Activated CD4-positive, alpha-beta memory T cell treated with anti-CD3 and anti-CD28 coated beads for 36 hours (primary cell): ENCODE data around the gene MKNK2. TPM values are rescaled to one million over a fixed set of nuclear protein-coding genes. Genes with fewer than 3 reads are reported as not detected.
A peak's percentile ranks its signal among the peaks of the same experiment; 100 is the strongest.

Experiments used
- CTCF ChIA-PET: fragments of 350-600 bp; sonication (Branson Sonifier 250); formaldehyde crosslinking; loops from one replicate; lab custom pipeline; 2021; ENCODE audit warnings: antibody characterized with exemption, inconsistent platforms; lab: Charles Lee
- POLR2A ChIA-PET: fragments of 350-600 bp; sonication (Branson Sonifier 250); formaldehyde crosslinking; loops from one replicate; lab custom pipeline; 2021; ENCODE audit warnings: antibody characterized with exemption; lab: Charles Lee
- DNase-seq: peaks from one replicate; pipeline ENCODE4 v3.0.0-alpha.2; 2020
- H3K27ac Mint-ChIP-seq: one replicate; pipeline ENCODE4 v1.8.0; 2021; ENCODE audit warnings: mixed read lengths
- H3K27me3 Mint-ChIP-seq: one replicate; pipeline ENCODE4 v1.8.0; 2021; ENCODE audit warnings: mixed read lengths
- H3K36me3 Mint-ChIP-seq: one replicate; pipeline ENCODE4 v1.8.0; 2021; ENCODE audit warnings: mixed read lengths
- H3K4me1 Mint-ChIP-seq: one replicate; pipeline ENCODE4 v1.8.0; 2021; ENCODE audit warnings: low read depth, mixed read lengths
- H3K4me3 Mint-ChIP-seq: one replicate; pipeline ENCODE4 v1.8.0; 2021; ENCODE audit warnings: mild to moderate bottlenecking, mixed read lengths
- H3K9me3 Mint-ChIP-seq: one replicate; pipeline ENCODE4 v1.8.0; 2021; ENCODE audit warnings: mixed read lengths
- intact Hi-C: fragments of 100-400 bp; cut with micrococcal nuclease; formaldehyde crosslinking; loops from one replicate; pipeline ENCODE4 v1.15.1; 2023
- total RNA-seq, 2 experiments: library from RNA; stranded (reverse); gene quantifications; one replicate each; pipeline ENCODE4 v1.2.3, GENCODE V29; 2021

The MKNK2 gene
- total RNA-seq, 2 experiments from 2014 or later, result 143 to 157 TPM

GRCh38 chr19:2062770-2063169 lies 11.7 kb upstream of the MKNK2 start:
- Mint-ChIP-seq H3K27me3 (no peaks in the 10 kb centered on the region), H3K4me1 (peaks cover 20% of the 10 kb centered on the region), H3K9me3 (no peaks in the 10 kb centered on the region), H3K36me3 (peaks cover 2% of the 10 kb centered on the region), H3K27ac (peak overlapping the region; percentile 91), H3K4me3 (peak overlapping the region; percentile 86)
- no peak for DNase-seq
- ChIA-PET CTCF (interaction anchor here (0.6 to 0.9 kb wide), 2 partner anchors 30 to 43 kb away, joined by 3 read pairs; no protein-coding TSS in a partner anchor), POLR2A (interaction anchor here (0.6 to 1.3 kb wide), 2 partner anchors 31 to 38 kb away, joined by 3 read pairs; no protein-coding TSS in a partner anchor)
- intact Hi-C loops, result no loop called here

GRCh38 chr19:2062389-2062729 lies 11.3 kb upstream of the MKNK2 start:
- no peaks in the 10 kb centered on the region for H3K27me3 Mint-ChIP-seq
- POLR2A ChIA-PET, result interaction anchor here (1.3 to 2.7 kb wide), 2 partner anchors 10 to 31 kb away, joined by 3 to 20 read pairs; partner anchors contain the start of gene MKNK2
- peak overlapping the region; percentile 86 for H3K4me3 Mint-ChIP-seq
- intact Hi-C loops, result no loop called here
- peaks cover 2% of the 10 kb centered on the region for H3K36me3 Mint-ChIP-seq
- no peaks in the 10 kb centered on the region for H3K9me3 Mint-ChIP-seq
- CTCF ChIA-PET, result interaction anchor here (0.6 to 1.0 kb wide), 3 partner anchors 30 to 43 kb away, joined by 3 to 8 read pairs (median 3); no protein-coding TSS in a partner anchor
- peaks cover 24% of the 10 kb centered on the region for H3K4me1 Mint-ChIP-seq
- peak overlapping the region; percentile 91 for H3K27ac Mint-ChIP-seq
- DNase-seq, result no peak

GRCh38 chr19:2061495-2062388 lies 10.7 kb upstream of the MKNK2 start:
- intact Hi-C loops, result loop anchor here (1.0 to 2.0 kb wide), 4 partner anchors 11 to 43 kb away; partner anchors contain the start of genes IZUMO4 and MOB3A
- peaks cover 27% of the 10 kb centered on the region for H3K4me1 Mint-ChIP-seq
- H3K27ac Mint-ChIP-seq, result peak overlapping the region; percentile 91
- no peaks in the 10 kb centered on the region for H3K9me3 Mint-ChIP-seq
- peak; percentile 99 for DNase-seq
- H3K36me3 Mint-ChIP-seq, result peaks cover 2% of the 10 kb centered on the region
- POLR2A ChIA-PET, result interaction anchor here (1.3 to 2.7 kb wide), 3 partner anchors 10 to 30 kb away, joined by 3 to 20 read pairs (median 3); partner anchors contain the start of gene MKNK2
- H3K27me3 Mint-ChIP-seq, result no peaks in the 10 kb centered on the region
- CTCF ChIA-PET, result interaction anchor here (0.8 to 1.0 kb wide), 2 partner anchors 9 to 42 kb away, joined by 3 to 8 read pairs; no protein-coding TSS in a partner anchor
- H3K4me3 Mint-ChIP-seq, result peak overlapping the region; percentile 86

- Mint-ChIP-seq H3K9me3 (no peaks in the 10 kb centered on the region), H3K36me3 (peaks cover 2% of the 10 kb centered on the region), H3K4me1 (peaks cover 32% of the 10 kb centered on the region), H3K27ac (peak overlapping the region; percentile 99), H3K27me3 (no peaks in the 10 kb centered on the region), H3K4me3 (peak overlapping the region; percentile 93)
- intact Hi-C loops, result loop anchor here (1.0 to 2.0 kb wide), 4 partner anchors 11 to 42 kb away; partner anchors contain the start of genes IZUMO4 and MOB3A
- ChIA-PET POLR2A (interaction anchor here (1.0 to 2.7 kb wide), 6 partner anchors 9 to 33 kb away, joined by 3 to 20 read pairs (median 4); partner anchors contain the start of gene MKNK2), CTCF (interaction anchor here (0.8 to 1.3 kb wide), 3 partner anchors 9 to 41 kb away, joined by 3 to 8 read pairs (median 8); no protein-coding TSS in a partner anchor)
- DNase-seq, result peak; percentile 69
Measured at GRCh38 chr19:2060884-2061494, 9.9 kb upstream of the MKNK2 start.

GRCh38 chr19:2059422-2060201 lies 8.6 kb upstream of the MKNK2 start:
- Mint-ChIP-seq H3K27ac (peak overlapping the region; percentile 99), H3K4me3 (peak overlapping the region; percentile 93), H3K27me3 (no peaks in the 10 kb centered on the region), H3K9me3 (no peaks in the 10 kb centered on the region), H3K36me3 (peaks cover 2% of the 10 kb centered on the region), H3K4me1 (peaks cover 41% of the 10 kb centered on the region)
- POLR2A ChIA-PET, result interaction anchor here (1.3 to 2.7 kb wide), 4 partner anchors 8 to 25 kb away, joined by 4 to 20 read pairs (median 7); partner anchors contain the start of gene MKNK2
- intact Hi-C loops, result loop anchor here (2.0 kb wide), 2 partner anchors 37 to 41 kb away; partner anchors contain the start of genes IZUMO4 and MOB3A
- CTCF ChIA-PET, result interaction anchor here (1.3 kb wide), 1 partner anchor 10 kb away, joined by 8 read pairs; no protein-coding TSS in a partner anchor
- DNase-seq, result no peak

GRCh38 chr19:2058570-2059421 lies 7.8 kb upstream of the MKNK2 start:
- peaks cover 2% of the 10 kb centered on the region for H3K36me3 Mint-ChIP-seq
- no peak for DNase-seq
- intact Hi-C loops, result no loop called here
- H3K27me3 Mint-ChIP-seq, result no peaks in the 10 kb centered on the region
- H3K4me1 Mint-ChIP-seq, result peaks cover 42% of the 10 kb centered on the region
- no peak overlapping the region for H3K4me3 Mint-ChIP-seq
- no peaks in the 10 kb centered on the region for H3K9me3 Mint-ChIP-seq
- CTCF ChIA-PET, result no interaction called here
- H3K27ac Mint-ChIP-seq, result peak overlapping the region; percentile 67
- POLR2A ChIA-PET, result interaction anchor here (1.1 to 1.9 kb wide), 2 partner anchors 10 to 17 kb away, joined by 4 to 6 read pairs; no protein-coding TSS in a partner anchor

GRCh38 chr19:2057484-2058469 lies 6.7 kb upstream of the MKNK2 start:
- Mint-ChIP-seq H3K9me3 (no peaks in the 10 kb centered on the region), H3K4me3 (no peak overlapping the region), H3K27ac (peak overlapping the region; percentile 96), H3K4me1 (peaks cover 42% of the 10 kb centered on the region), H3K36me3 (peaks cover 2% of the 10 kb centered on the region), H3K27me3 (no peaks in the 10 kb centered on the region)
- POLR2A ChIA-PET, result interaction anchor here (0.6 to 1.1 kb wide), 2 partner anchors 9 to 25 kb away, joined by 3 to 6 read pairs; no protein-coding TSS in a partner anchor
- no peak for DNase-seq
- CTCF ChIA-PET, result interaction anchor here (0.9 kb wide), 1 partner anchor 12 kb away, joined by 4 read pairs; no protein-coding TSS in a partner anchor
- intact Hi-C loops, result no loop called here

- ChIA-PET POLR2A (no interaction called here), CTCF (interaction anchor here (1.4 kb wide), 1 partner anchor 12 kb away, joined by 6 read pairs; no protein-coding TSS in a partner anchor)
- Mint-ChIP-seq H3K36me3 (peaks cover 2% of the 10 kb centered on the region), H3K9me3 (no peaks in the 10 kb centered on the region), H3K4me1 (peaks cover 40% of the 10 kb centered on the region), H3K27ac (peak overlapping the region; percentile 96), H3K27me3 (no peaks in the 10 kb centered on the region), H3K4me3 (no peak overlapping the region)
- DNase-seq, result no peak
- intact Hi-C loops, result no loop called here
Measured at GRCh38 chr19:2056837-2057192, 5.8 kb upstream of the MKNK2 start.

- Mint-ChIP-seq H3K4me3 (peak overlapping the region; percentile 74), H3K27ac (peak overlapping the region; percentile 96), H3K4me1 (peaks cover 44% of the 10 kb centered on the region), H3K36me3 (peaks cover 2% of the 10 kb centered on the region), H3K9me3 (no peaks in the 10 kb centered on the region), H3K27me3 (no peaks in the 10 kb centered on the region)
- peak; percentile 62 for DNase-seq
- CTCF ChIA-PET, result interaction anchor here (1.4 kb wide), 1 partner anchor 13 kb away, joined by 6 read pairs; no protein-coding TSS in a partner anchor
- POLR2A ChIA-PET, result no interaction called here
- intact Hi-C loops, result no loop called here
Measured at GRCh38 chr19:2055931-2056836, 5.1 kb upstream of the MKNK2 start.
